HepG2 (cell line): Measurements from ENCODE around the gene PPP1R12C. TPM values are rescaled to one million over a fixed set of nuclear protein-coding genes. Genes with fewer than 3 reads are reported as not detected.
A peak's percentile ranks its signal among the peaks of the same experiment; 100 is the strongest.

Source experiments
- ATAD3A ChIP-seq: sonication (generic); formaldehyde crosslinking; IDR thresholded peaks from 2 replicates; pipeline ENCODE4 v1.4.0; 2020; ENCODE audit warnings: missing genetic modification reagents
- BATF2 ChIP-seq: sonication (generic); formaldehyde crosslinking; IDR thresholded peaks from 2 replicates; pipeline ENCODE4 v1.8.0; 2022; ENCODE audit warnings: mild to moderate bottlenecking, missing genetic modification reagents, moderate library complexity
- CREB3 ChIP-seq: sonication (generic); formaldehyde crosslinking; IDR thresholded peaks from 2 replicates; pipeline ENCODE4 v1.5.0; 2020; ENCODE audit warnings: missing genetic modification reagents
- GRHL1 ChIP-seq: sonication (generic); formaldehyde crosslinking; conservative IDR thresholded peaks from 2 replicates; pipeline ENCODE4 v1.8.0; 2022; ENCODE audit warnings: missing genetic modification reagents
- MTF2 ChIP-seq: sonication (generic); formaldehyde crosslinking; IDR thresholded peaks from 2 replicates; pipeline ENCODE4 v1.5.0; 2020; ENCODE audit warnings: missing genetic modification reagents, borderline replicate concordance
- ZNF274 ChIP-seq: sonication (generic); formaldehyde crosslinking; IDR thresholded peaks from 2 replicates; pipeline ENCODE4 v1.5.1; 2020; ENCODE audit warnings: mild to moderate bottlenecking, missing genetic modification reagents
- polyA plus RNA-seq, 8 experiments: library from polyadenylated mRNA; depleted of rRNA in 3 of 8; stranded (reverse) in 7 of 8; unstranded in 1 of 8; fragments of >200 nt; fragmentation: Illumina TruSeq in 4 of 8; extraction: Trizol in 4 of 8; gene quantifications; 2 replicates each; pipeline versions ENCODE4 v1.2.1 to v1.2.3, GENCODE V29; 2011 to 2016; ENCODE audit warnings: low read depth in 4 of 8, missing spikeins in 1 of 8, mixed read lengths in 1 of 8; ENCODE audit not compliant: insufficient read depth in 1 of 8
- total RNA-seq, 5 experiments: library from RNA; depleted of rRNA; stranded (reverse); fragments of >200 nt; fragmentation: Illumina TruSeq; extraction: Trizol; gene quantifications; 2 replicates each; pipeline ENCODE4 v1.2.3, GENCODE V29; 2016; ENCODE audit warnings: low read depth in 1 of 5
- TF ChIP-seq, protein P1 (sequence below): sonication (generic); formaldehyde crosslinking; IDR thresholded peaks from 2 replicates; pipeline ENCODE4 v1.5.0; 2020; ENCODE audit warnings: mild to moderate bottlenecking, missing genetic modification reagents, moderate library complexity
- TF ChIP-seq, protein P2 (sequence below): sonication (generic); formaldehyde crosslinking; IDR thresholded peaks from 2 replicates; pipeline ENCODE4 v1.5.0; 2020; ENCODE audit warnings: missing genetic modification reagents, mild to moderate bottlenecking, borderline replicate concordance

Gene PPP1R12C
- total and polyA plus RNA-seq, 2 of the 13 experiments (the other 11 are each of a cell fraction or from before 2014, with no cell fraction given) = 29.7 to 30.3 TPM

- TF ChIP-seq CREB3 (CRISPR knock-in tag) = no peak
- TF ChIP-seq MTF2 (CRISPR knock-in tag) = 0 out of 2 replicates have a peak, but pooled peaks have one; percentile 30
- TF ChIP-seq, protein P1, sequence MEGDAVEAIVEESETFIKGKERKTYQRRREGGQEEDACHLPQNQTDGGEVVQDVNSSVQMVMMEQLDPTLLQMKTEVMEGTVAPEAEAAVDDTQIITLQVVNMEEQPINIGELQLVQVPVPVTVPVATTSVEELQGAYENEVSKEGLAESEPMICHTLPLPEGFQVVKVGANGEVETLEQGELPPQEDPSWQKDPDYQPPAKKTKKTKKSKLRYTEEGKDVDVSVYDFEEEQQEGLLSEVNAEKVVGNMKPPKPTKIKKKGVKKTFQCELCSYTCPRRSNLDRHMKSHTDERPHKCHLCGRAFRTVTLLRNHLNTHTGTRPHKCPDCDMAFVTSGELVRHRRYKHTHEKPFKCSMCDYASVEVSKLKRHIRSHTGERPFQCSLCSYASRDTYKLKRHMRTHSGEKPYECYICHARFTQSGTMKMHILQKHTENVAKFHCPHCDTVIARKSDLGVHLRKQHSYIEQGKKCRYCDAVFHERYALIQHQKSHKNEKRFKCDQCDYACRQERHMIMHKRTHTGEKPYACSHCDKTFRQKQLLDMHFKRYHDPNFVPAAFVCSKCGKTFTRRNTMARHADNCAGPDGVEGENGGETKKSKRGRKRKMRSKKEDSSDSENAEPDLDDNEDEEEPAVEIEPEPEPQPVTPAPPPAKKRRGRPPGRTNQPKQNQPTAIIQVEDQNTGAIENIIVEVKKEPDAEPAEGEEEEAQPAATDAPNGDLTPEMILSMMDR (CRISPR knock-in tag) = peak; percentile 73
- no peak for TF ChIP-seq ZNF274 (CRISPR knock-in tag)
- TF ChIP-seq BATF2 (CRISPR knock-in tag) = no peak
- TF ChIP-seq, protein P2, sequence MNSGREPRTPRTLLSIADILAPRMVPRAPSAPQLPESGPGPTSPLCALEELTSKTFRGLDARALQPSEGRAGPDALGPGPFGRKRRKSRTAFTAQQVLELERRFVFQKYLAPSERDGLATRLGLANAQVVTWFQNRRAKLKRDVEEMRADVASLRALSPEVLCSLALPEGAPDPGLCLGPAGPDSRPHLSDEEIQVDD = no peak
- TF ChIP-seq GRHL1 (CRISPR knock-in tag) = no peak
- no peak for TF ChIP-seq ATAD3A (CRISPR knock-in tag)
- TF ChIP-seq, all 625 proteins: peak for 5
These were observed 15.2 kb upstream of the PPP1R12C start (continued) for GRCh38 chr19:55132453-55133129.
